Measurements from ENCODE around the gene SPATA13. TPM values are rescaled to one million over a fixed set of nuclear protein-coding genes. Genes with fewer than 3 reads are reported as not detected.

Gene SPATA13
- total RNA-seq, 4 donors from 2014 or later: 20.0 to 47.4 (median 27.6) TPM

- no peak for TF ChIP-seq POLR2A (IDR thresholded peaks at IDR 0.05)
- no peak for TF ChIP-seq CTCF (IDR thresholded peaks at IDR 0.05)
- H3K27ac ChIP-seq: no peak overlapping the region
- no peaks in the 10 kb centered on the region for H3K27me3 ChIP-seq
- H3K4me1 ChIP-seq: no peaks in the 10 kb centered on the region
- DNase-seq: no peak
- no peaks in the 10 kb centered on the region for H3K36me3 ChIP-seq
- no peaks in the 10 kb centered on the region for H3K9me3 ChIP-seq
- intact Hi-C loops (cut with DNase I; ENCODE audit: low total_unique reads): no loop called here
- H3K4me3 ChIP-seq: no peak overlapping the region
Observed at GRCh38 chr13:24150572-24150971, 9.9 kb upstream of the SPATA13 start.

DNA sequence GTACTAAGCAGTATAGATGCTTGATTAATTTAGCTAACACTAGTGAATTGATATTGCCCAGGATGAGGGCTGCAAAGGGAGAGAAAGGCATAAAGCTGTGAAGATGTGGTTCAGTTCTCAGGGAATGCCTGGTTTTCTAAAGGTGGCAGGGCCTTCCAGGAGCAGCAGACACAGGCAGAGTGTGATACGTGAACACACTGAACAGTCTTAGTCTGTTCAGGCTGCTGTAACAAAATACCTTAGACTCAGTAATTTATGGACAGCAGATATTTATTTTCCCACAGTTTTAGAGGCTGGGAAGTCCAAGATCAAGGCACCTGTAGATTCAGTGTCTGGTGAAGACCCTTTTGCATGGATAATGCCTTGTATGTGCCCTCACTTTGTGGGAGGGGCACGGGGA is 8.7 kb upstream of the SPATA13 start:
- DNase-seq: no peak
- intact Hi-C loops (cut with DNase I; ENCODE audit: low total_unique reads): no loop called here
- no peak for TF ChIP-seq POLR2A (IDR thresholded peaks at IDR 0.05)
- no peak for TF ChIP-seq CTCF (IDR thresholded peaks at IDR 0.05)
- Histone ChIP-seq H3K27me3 (no peaks in the 10 kb centered on the region), H3K4me3 (no peak overlapping the region), H3K4me1 (no peaks in the 10 kb centered on the region), H3K36me3 (no peaks in the 10 kb centered on the region), H3K9me3 (no peaks in the 10 kb centered on the region), H3K27ac (no peak overlapping the region)

GRCh38 chr13:24152292-24153214 is 8.0 kb upstream of the SPATA13 start:
- no peak overlapping the region for H3K27ac ChIP-seq
- intact Hi-C loops (cut with DNase I; ENCODE audit: low total_unique reads): no loop called here
- no peaks in the 10 kb centered on the region for H3K36me3 ChIP-seq
- TF ChIP-seq CTCF (IDR thresholded peaks at IDR 0.05) (no peak), POLR2A (IDR thresholded peaks at IDR 0.05) (no peak)
- no peaks in the 10 kb centered on the region for H3K27me3 ChIP-seq
- no peak overlapping the region for H3K4me3 ChIP-seq
- H3K4me1 ChIP-seq: no peaks in the 10 kb centered on the region
- H3K9me3 ChIP-seq: no peaks in the 10 kb centered on the region
- DNase-seq: no peak

DNA sequence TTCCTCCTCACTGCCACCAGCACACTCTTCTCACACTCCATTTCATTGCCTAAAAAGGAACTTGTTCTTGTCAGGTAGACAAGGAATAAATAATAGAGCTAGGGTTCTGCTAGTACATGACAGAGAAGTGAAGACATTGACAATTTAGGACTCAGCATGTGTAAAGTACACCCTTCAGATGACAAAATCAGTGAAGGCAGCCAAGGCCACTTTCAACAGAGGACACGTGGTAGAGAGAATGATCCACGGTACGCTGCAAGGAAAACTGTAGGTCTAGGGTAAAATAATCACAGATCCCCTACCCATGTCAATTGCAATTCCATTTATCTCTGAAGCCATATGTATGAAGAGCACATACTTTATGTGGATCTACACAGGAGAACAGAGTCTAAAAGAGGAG is 7.2 kb upstream of the SPATA13 start:
- Histone ChIP-seq H3K4me3 (no peak overlapping the region), H3K9me3 (no peaks in the 10 kb centered on the region), H3K27ac (no peak overlapping the region), H3K36me3 (no peaks in the 10 kb centered on the region), H3K27me3 (no peaks in the 10 kb centered on the region), H3K4me1 (no peaks in the 10 kb centered on the region)
- intact Hi-C loops (cut with DNase I; ENCODE audit: low total_unique reads): no loop called here
- no peak for DNase-seq
- TF ChIP-seq CTCF (IDR thresholded peaks at IDR 0.05) (no peak), POLR2A (IDR thresholded peaks at IDR 0.05) (no peak)

GRCh38 chr13:24153979-24154701 is 6.4 kb upstream of the SPATA13 start:
- H3K36me3 ChIP-seq: no peaks in the 10 kb centered on the region
- H3K27me3 ChIP-seq: no peaks in the 10 kb centered on the region
- H3K4me3 ChIP-seq: no peak overlapping the region
- no peak overlapping the region for H3K27ac ChIP-seq
- no peaks in the 10 kb centered on the region for H3K9me3 ChIP-seq
- TF ChIP-seq POLR2A (IDR thresholded peaks at IDR 0.05): no peak
- no peak for TF ChIP-seq CTCF (IDR thresholded peaks at IDR 0.05)
- DNase-seq: no peak
- H3K4me1 ChIP-seq: no peaks in the 10 kb centered on the region
- intact Hi-C loops (cut with DNase I; ENCODE audit: low total_unique reads): no loop called here

All from uterus (tissue), 4 donors.